ENCODE measurements around the gene GADD45A. TPM values are rescaled to one million over a fixed set of nuclear protein-coding genes. Genes with fewer than 3 reads are reported as not detected.
A peak's percentile ranks its signal among the peaks of the same experiment; 100 is the strongest.
"Not testable (repeated sequence)": the region's sequence is repeated elsewhere in the genome, so short reads cannot be mapped to it uniquely, and the experiment has no call there.

GADD45A gene
- total and polyA plus RNA-seq, 2 experiments from 2014 or later: 93.1 to 175 TPM

GRCh38 chr1:67664048-67664447 lies 21.0 kb upstream of the GADD45A start:
- no peak overlapping the region for H3K4me2 ChIP-seq
- TF ChIP-seq CTCF (IDR thresholded peaks at IDR 0.05; ENCODE audit: poor library complexity) (no peak), EZH2 (IDR thresholded peaks at IDR 0.05; ENCODE audit: borderline replicate concordance) (no peak), EZH2phosphoT487 (IDR thresholded peaks at IDR 0.05; ENCODE audit: low read depth, severe bottlenecking, unreplicated experiment) (no peak)
- no peak overlapping the region for H2AFZ ChIP-seq
- H3K27me3 ChIP-seq: no peaks in the 10 kb centered on the region
- no peaks in the 10 kb centered on the region for H4K20me1 ChIP-seq (ENCODE audit: insufficient read depth, poor library complexity, severe bottlenecking)
- no peaks in the 10 kb centered on the region for H3K9me2 ChIP-seq (replicated peaks; ENCODE audit: insufficient read depth)
- no peak for DNase-seq (ENCODE audit: low spot score)
- H3K9me3 ChIP-seq (ENCODE audit: low read depth): no peaks in the 10 kb centered on the region
- 97% methylated on average over 1 of the region's 1 CpG for whole genome bisulfite sequencing (ENCODE audit: low lambda C conversion rate, missing lambda C conversion rate)
- no peaks in the 10 kb centered on the region for H3K4me1 ChIP-seq (ENCODE audit: insufficient read depth)
- no peaks in the 10 kb centered on the region for H3K36me3 ChIP-seq (replicated peaks; ENCODE audit: insufficient read depth, low read depth)
- H3K79me2 ChIP-seq: no peaks in the 10 kb centered on the region
- H3K27ac ChIP-seq: no peak overlapping the region
- no peak overlapping the region for H3K4me3 ChIP-seq

- H4K20me1 ChIP-seq (ENCODE audit: insufficient read depth, poor library complexity, severe bottlenecking); H2AFZ ChIP-seq; H3K4me3 ChIP-seq; H3K4me2 ChIP-seq; H3K9me2 ChIP-seq (replicated peaks; ENCODE audit: insufficient read depth); H3K79me2 ChIP-seq; DNase-seq (ENCODE audit: low spot score); H3K4me1 ChIP-seq (ENCODE audit: insufficient read depth); H3K9me3 ChIP-seq (ENCODE audit: low read depth); H3K27me3 ChIP-seq; H3K27ac ChIP-seq; H3K36me3 ChIP-seq (replicated peaks; ENCODE audit: insufficient read depth, low read depth): not testable (repeated sequence)
Measured at GRCh38 chr1:67665307-67665706, 19.7 kb upstream of the GADD45A start.

GRCh38 chr1:67666636-67667035 lies 18.4 kb upstream of the GADD45A start:
- H3K4me1 ChIP-seq (ENCODE audit: insufficient read depth): no peaks in the 10 kb centered on the region
- 94% methylated on average over 5 of the region's 5 CpGs for WGBS (ENCODE audit: low lambda C conversion rate, missing lambda C conversion rate)
- no peaks in the 10 kb centered on the region for H3K36me3 ChIP-seq (replicated peaks; ENCODE audit: insufficient read depth, low read depth)
- H2AFZ ChIP-seq: no peak overlapping the region
- no peak overlapping the region for H3K4me3 ChIP-seq
- no peak for DNase-seq (ENCODE audit: low spot score)
- no peak overlapping the region for H3K4me2 ChIP-seq
- H3K79me2 ChIP-seq: no peaks in the 10 kb centered on the region
- no peak overlapping the region for H3K27ac ChIP-seq
- no peak for TF ChIP-seq EZH2 (IDR thresholded peaks at IDR 0.05; ENCODE audit: borderline replicate concordance)
- no peak for TF ChIP-seq EZH2phosphoT487 (IDR thresholded peaks at IDR 0.05; ENCODE audit: low read depth, severe bottlenecking, unreplicated experiment)
- TF ChIP-seq CTCF (IDR thresholded peaks at IDR 0.05; ENCODE audit: poor library complexity): no peak
- no peaks in the 10 kb centered on the region for H3K9me2 ChIP-seq (replicated peaks; ENCODE audit: insufficient read depth)
- H3K27me3 ChIP-seq: no peaks in the 10 kb centered on the region
- H3K9me3 ChIP-seq (ENCODE audit: low read depth): no peaks in the 10 kb centered on the region
- no peaks in the 10 kb centered on the region for H4K20me1 ChIP-seq (ENCODE audit: insufficient read depth, poor library complexity, severe bottlenecking)

GRCh38 chr1:67668660-67669059 lies 16.3 kb upstream of the GADD45A start:
- Histone ChIP-seq H3K9me2 (replicated peaks; ENCODE audit: insufficient read depth) (no peaks in the 10 kb centered on the region), H3K4me3 (no peak overlapping the region), H3K9me3 (ENCODE audit: low read depth) (no peaks in the 10 kb centered on the region), H4K20me1 (ENCODE audit: insufficient read depth, poor library complexity, severe bottlenecking) (no peaks in the 10 kb centered on the region), H3K4me2 (no peak overlapping the region), H2AFZ (no peak overlapping the region), H3K4me1 (ENCODE audit: insufficient read depth) (no peaks in the 10 kb centered on the region), H3K79me2 (no peaks in the 10 kb centered on the region), H3K27me3 (no peaks in the 10 kb centered on the region), H3K27ac (peak overlapping the region; percentile 69), H3K36me3 (replicated peaks; ENCODE audit: insufficient read depth, low read depth) (no peaks in the 10 kb centered on the region)
- 21% methylated on average over 1 of the region's 1 CpG for WGBS (ENCODE audit: low lambda C conversion rate, missing lambda C conversion rate)
- TF ChIP-seq EZH2phosphoT487 (IDR thresholded peaks at IDR 0.05; ENCODE audit: low read depth, severe bottlenecking, unreplicated experiment): no peak
- TF ChIP-seq CTCF (IDR thresholded peaks at IDR 0.05; ENCODE audit: poor library complexity): no peak
- TF ChIP-seq EZH2 (IDR thresholded peaks at IDR 0.05; ENCODE audit: borderline replicate concordance): no peak
- DNase-seq (ENCODE audit: low spot score): peak; percentile 83
